H1 (cell line): Measurements from ENCODE around the gene DDX51. TPM values are rescaled to one million over a fixed set of nuclear protein-coding genes. Genes with fewer than 3 reads are reported as not detected.

Source experiments
- CTCF ChIA-PET: fragments of 300-600 bp; sonication (Branson Sonifier 250); formaldehyde crosslinking; loops from one replicate; lab custom pipeline; 2021; ENCODE audit not compliant: partially characterized antibody; lab: Charles Lee
- POLR2A ChIA-PET: fragments of 300-600 bp; sonication (Branson Sonifier 250); formaldehyde crosslinking; loops from one replicate; lab custom pipeline; 2021; ENCODE audit warnings: inconsistent platforms; ENCODE audit not compliant: partially characterized antibody; lab: Charles Lee
- DNase-seq, 2 experiments: peaks; one replicate each; pipeline versions ENCODE4 v3.0.0 to v3.0.0-alpha.2; 2010 to 2022; ENCODE audit warnings: low spot score in 2 of 2, low read depth in 1 of 2, mixed read lengths in 1 of 2
- FAIRE-seq: peaks from 2 replicates; lab custom pipeline; 2011; peaks lifted over from hg19 to GRCh38; lab: Jason Lieb, UNC
- H2AFZ ChIP-seq: 2 replicates; pipeline ENCODE4 v1.8.1; 2012; ENCODE audit warnings: low read length, inconsistent platforms
- H2AK5ac ChIP-seq: 2 replicates; pipeline ENCODE4 v1.6.1; 2013; ENCODE audit warnings: low read depth, low read length
- H2BK120ac ChIP-seq: replicated peaks from 2 replicates; pipeline ENCODE3; 2013; ENCODE audit warnings: low read depth, low read length, inconsistent platforms
- H2BK12ac ChIP-seq: 2 replicates; pipeline ENCODE4 v1.6.1; 2013; ENCODE audit warnings: low read depth, low read length
- H2BK15ac ChIP-seq: 2 replicates; pipeline ENCODE4 v1.6.1; 2013; ENCODE audit warnings: low read length
- H2BK20ac ChIP-seq: 2 replicates; pipeline ENCODE4 v1.6.1; 2013; ENCODE audit warnings: low read length
- H2BK5ac ChIP-seq: 2 replicates; pipeline ENCODE4 v1.6.1; 2013; ENCODE audit warnings: low read depth, low read length
- H3K14ac ChIP-seq: 2 replicates; pipeline ENCODE4 v1.6.1; 2013; ENCODE audit warnings: inconsistent platforms; ENCODE audit not compliant: insufficient read length
- H3K18ac ChIP-seq: 2 replicates; pipeline ENCODE4 v1.6.1; 2013; ENCODE audit warnings: low read length; ENCODE audit errors: extremely low read depth
- H3K23ac ChIP-seq: 2 replicates; pipeline ENCODE4 v1.6.1; 2013; ENCODE audit warnings: inconsistent platforms; ENCODE audit not compliant: insufficient read length
- H3K23me2 ChIP-seq: 2 replicates; pipeline ENCODE4 v1.6.1; 2013; ENCODE audit warnings: low read depth, low read length
- H3K27ac ChIP-seq: 2 replicates; pipeline ENCODE4 v1.6.1; 2011; ENCODE audit warnings: low read depth, low read length, inconsistent platforms
- H3K27me3 ChIP-seq, 4 experiments: replicated peaks in 1 of 4; 1 replicate in 1 of 4; 2 replicates in 3 of 4; pipeline versions ENCODE4 v1.6.1 to v1.8.1; 2011 to 2013; ENCODE audit warnings: low read length in 3 of 4, mild to moderate bottlenecking in 3 of 4, inconsistent platforms in 2 of 4, mixed read lengths in 2 of 4, moderate library complexity in 1 of 4; ENCODE audit not compliant: control insufficient read depth in 3 of 4, insufficient read depth in 3 of 4; ENCODE audit errors: extremely low read depth in 1 of 4
- H3K36me3 ChIP-seq, 4 experiments: 2 replicates each; pipeline versions ENCODE4 v1.6.1 to v1.8.1; 2011 to 2013; ENCODE audit warnings: mild to moderate bottlenecking in 4 of 4, low read length in 3 of 4, moderate library complexity in 2 of 4, control low read depth in 1 of 4, inconsistent platforms in 1 of 4; ENCODE audit not compliant: insufficient read depth in 4 of 4, control insufficient read depth in 2 of 4
- H3K4ac ChIP-seq: replicated peaks from 2 replicates; pipeline ENCODE3; 2013; ENCODE audit warnings: low read length, low read depth, mixed read lengths, inconsistent platforms; ENCODE audit not compliant: insufficient read length
- H3K4me1 ChIP-seq, 4 experiments: replicated peaks in 1 of 4; 1 replicate in 1 of 4; 2 replicates in 3 of 4; pipeline versions ENCODE4 v1.6.1 to v1.8.1; 2011 to 2013; ENCODE audit warnings: low read length in 3 of 4, inconsistent platforms in 2 of 4, mixed read lengths in 1 of 4; ENCODE audit not compliant: insufficient read depth in 4 of 4, control insufficient read depth in 3 of 4
- H3K4me2 ChIP-seq, 2 experiments: 2 replicates each; pipeline versions ENCODE4 v1.6.1 to v1.8.1; 2011 to 2013; ENCODE audit warnings: low read depth in 2 of 2, low read length in 2 of 2, control low read depth in 1 of 2, inconsistent platforms in 1 of 2, mild to moderate bottlenecking in 1 of 2; ENCODE audit not compliant: insufficient read depth in 1 of 2
- H3K4me3 ChIP-seq, 4 experiments: fragments of 200-600, 300-600 bp in 1 of 4; sonication (generic), shearing (Covaris generic), sonication (Bioruptor Twin) in 1 of 4; 2 replicates each; pipeline versions ENCODE4 v1.5.1 to v1.8.1; 2011 to 2016; ENCODE audit warnings: low read length in 4 of 4, low read depth in 3 of 4, control low read depth in 2 of 4, inconsistent platforms in 2 of 4, mild to moderate bottlenecking in 2 of 4, mixed read lengths in 1 of 4, moderate library complexity in 1 of 4; ENCODE audit not compliant: insufficient read depth in 2 of 4; ENCODE audit errors: extremely low read depth in 1 of 4
- H3K56ac ChIP-seq: replicated peaks from 2 replicates; pipeline ENCODE3; 2013; ENCODE audit warnings: low read depth, mild to moderate bottlenecking, mixed read lengths, low read length, inconsistent platforms; ENCODE audit not compliant: insufficient read length
- H3K79me1 ChIP-seq: 2 replicates; pipeline ENCODE4 v1.6.1; 2013; ENCODE audit warnings: low read depth, low read length, control low read depth
- H3K79me2 ChIP-seq, 2 experiments: 2 replicates each; pipeline versions ENCODE4 v1.6.1 to v1.8.1; 2012 to 2013; ENCODE audit warnings: low read length in 2 of 2, mild to moderate bottlenecking in 2 of 2, inconsistent platforms in 1 of 2; ENCODE audit not compliant: insufficient read depth in 2 of 2, control insufficient read depth in 1 of 2
- H3K9ac ChIP-seq, 4 experiments: replicated peaks in 1 of 4; 1 replicate in 1 of 4; 2 replicates in 3 of 4; pipeline versions ENCODE4 v1.6.1 to v1.8.1; 2011 to 2013; ENCODE audit warnings: low read depth in 3 of 4, low read length in 3 of 4, control low read depth in 2 of 4, mild to moderate bottlenecking in 2 of 4, moderate library complexity in 2 of 4, inconsistent platforms in 1 of 4; ENCODE audit errors: extremely low read depth in 1 of 4
- H3K9me3 ChIP-seq, 2 experiments: 2 replicates each; pipeline versions ENCODE4 v1.6.1 to v1.8.1; 2012 to 2013; ENCODE audit warnings: mild to moderate bottlenecking in 2 of 2, moderate library complexity in 2 of 2, control low read depth in 1 of 2, inconsistent platforms in 1 of 2, low read depth in 1 of 2, low read length in 1 of 2, mixed read lengths in 1 of 2; ENCODE audit not compliant: insufficient read depth in 2 of 2
- H4K20me1 ChIP-seq, 2 experiments: replicated peaks in 1 of 2; 2 replicates each; pipeline versions ENCODE3 to v1.8.1; 2011 to 2013; ENCODE audit warnings: inconsistent platforms in 2 of 2, low read length in 2 of 2, mild to moderate bottlenecking in 1 of 2; ENCODE audit not compliant: insufficient read depth in 2 of 2, control insufficient read depth in 1 of 2
- H4K5ac ChIP-seq: 2 replicates; pipeline ENCODE4 v1.6.1; 2013; ENCODE audit warnings: low read length, low read depth, mixed read lengths, inconsistent platforms; ENCODE audit not compliant: insufficient read length
- H4K8ac ChIP-seq: 2 replicates; pipeline ENCODE4 v1.8.0; 2013; ENCODE audit warnings: mild to moderate bottlenecking, moderate library complexity, low read length, inconsistent platforms; ENCODE audit not compliant: insufficient read depth; ENCODE audit errors: extremely low read depth
- H4K91ac ChIP-seq: replicated peaks from 2 replicates; pipeline ENCODE3; 2013; ENCODE audit warnings: low read length, mixed read lengths, inconsistent platforms; ENCODE audit not compliant: insufficient read length
- WGBS, 2 experiments: shearing (Covaris generic) in 1 of 2; methylation state at CpG; one replicate each; pipeline versions ENCODE4 v1.1.6 to v1.1.7; 2013 to 2015; ENCODE audit warnings: low lambda C conversion rate in 2 of 2, mixed read lengths in 2 of 2, inconsistent platforms in 1 of 2, low coverage in 1 of 2, missing lambda C conversion rate in 1 of 2; ENCODE audit not compliant: insufficient replicate concordance in 2 of 2, insufficient coverage in 1 of 2, insufficient read length in 1 of 2; ENCODE audit errors: extremely low coverage in 1 of 2, missing lambda C conversion rate in 1 of 2; 5-methylcytosine and 5-hydroxymethylcytosine counted together
- polyA plus RNA-seq, 7 experiments: library from polyadenylated mRNA; depleted of rRNA in 3 of 7; stranded (reverse) in 5 of 7; unstranded in 2 of 7; fragments of >200 nt in 5 of 7; fragments of 200-250 nt in 2 of 7; gene quantifications; 1 replicate in 5 of 7; 2 replicates in 1 of 7; 4 replicates in 1 of 7; pipeline versions ENCODE4 v1.2.1 to v1.2.3, GENCODE V29; 2011 to 2013; ENCODE audit warnings: missing spikeins in 2 of 7, mixed read lengths in 2 of 7
- total RNA-seq: library from RNA; stranded (reverse); fragmentation: NEBNext Ultra II Directional; extraction: Animal tissue kit (Norgen Biotek cat#: 25700); gene quantifications from 2 replicates; pipeline ENCODE4 v1.2.1, GENCODE V29; 2021

Gene DDX51
- total and polyA plus RNA-seq, 2 of the 8 experiments (the other 6 are each of a cell fraction or from before 2014, with no cell fraction given): 11.2 to 24.4 TPM

- Histone ChIP-seq H4K5ac (no peak overlapping the region), H2BK20ac (no peak overlapping the region; the same call in 1 of the 2 replicates), H3K9me3 (peaks cover 0 to 20% of the 10 kb centered on the region in 2 experiments; a peak in 3 of 4 replicates), H3K36me3 (peaks cover 8 to 33% (median 23%) of the 10 kb centered on the region in 4 experiments; a peak in 5 of 8 replicates), H2BK5ac (no peak overlapping the region), H2AFZ (no peak overlapping the region), H3K79me2 (peaks cover 0 to 3% of the 10 kb centered on the region in 2 experiments; a peak in 1 of 4 replicates), H3K23ac (no peak overlapping the region), H4K20me1 (peaks cover 0 to 31% of the 10 kb centered on the region in 2 experiments), H3K27ac (no peak overlapping the region), H3K4me3 (no peak overlapping the region), H3K18ac (no peak overlapping the region), H3K9ac (no peak overlapping the region; a peak in 3 of 7 replicates), H3K79me1 (peaks cover 10% of the 10 kb centered on the region; the same call in 1 of the 2 replicates), H2BK12ac (peak overlapping the region; percentile 65; the same call in 1 of the 2 replicates), H3K14ac (no peak overlapping the region), H3K4ac (peak overlapping the region; percentile 78), H4K8ac (no peak overlapping the region; the same call in 1 of the 2 replicates), H3K4me2 (no peak overlapping the region; a peak in 1 of 4 replicates), H3K4me1 (peaks cover 0 to 3% (median 1%) of the 10 kb centered on the region in 4 experiments; a peak in 4 of 7 replicates), H2AK5ac (peak overlapping the region; percentile 96), H2BK120ac (no peak overlapping the region), H3K23me2 (peaks cover 31% of the 10 kb centered on the region), H3K56ac (peak overlapping the region; percentile 100), H4K91ac (peak overlapping the region; percentile 74), H2BK15ac (no peak overlapping the region), H3K27me3 (no peaks in the 10 kb centered on the region; a peak in 2 of 7 replicates)
- no peak for DNase-seq
- ChIA-PET POLR2A (no interaction called here), CTCF (no interaction called here)
- FAIRE-seq: no peak
- 89 to 100% methylated on average over 4 to 10 of the region's 10 CpGs for WGBS, 2 experiments
These were observed 11.9 kb upstream of the DDX51 start for GRCh38 chr12:132155771-132156572.
